ENCODE measurements around the gene TBCC.

DNA sequence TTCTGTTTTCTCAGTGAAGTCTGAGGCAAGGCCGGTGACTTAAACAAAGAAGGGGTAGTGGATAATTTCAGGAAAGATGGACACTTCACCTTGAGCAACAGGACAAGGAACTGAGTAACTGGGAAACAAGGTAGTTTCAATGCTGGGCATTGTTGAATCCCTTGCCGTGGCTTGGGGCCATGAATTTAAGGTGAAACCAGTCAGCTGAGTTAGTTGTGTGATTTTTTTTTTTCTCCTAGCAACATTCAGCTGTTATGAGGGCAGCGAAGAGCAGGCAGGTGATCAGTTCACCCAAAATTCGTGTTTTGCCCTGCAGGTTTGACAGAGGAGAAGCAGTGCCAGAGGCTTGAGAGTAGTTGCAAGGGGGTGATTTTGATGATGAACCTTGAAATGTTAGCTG lies 42.8 kb upstream of the TBCC start:
- no peak for TF ChIP-seq EZH2 (IDR thresholded peaks at IDR 0.05; ENCODE audit: borderline replicate concordance, low read depth, low read length, severe bottlenecking)
- TF ChIP-seq, protein P1, sequence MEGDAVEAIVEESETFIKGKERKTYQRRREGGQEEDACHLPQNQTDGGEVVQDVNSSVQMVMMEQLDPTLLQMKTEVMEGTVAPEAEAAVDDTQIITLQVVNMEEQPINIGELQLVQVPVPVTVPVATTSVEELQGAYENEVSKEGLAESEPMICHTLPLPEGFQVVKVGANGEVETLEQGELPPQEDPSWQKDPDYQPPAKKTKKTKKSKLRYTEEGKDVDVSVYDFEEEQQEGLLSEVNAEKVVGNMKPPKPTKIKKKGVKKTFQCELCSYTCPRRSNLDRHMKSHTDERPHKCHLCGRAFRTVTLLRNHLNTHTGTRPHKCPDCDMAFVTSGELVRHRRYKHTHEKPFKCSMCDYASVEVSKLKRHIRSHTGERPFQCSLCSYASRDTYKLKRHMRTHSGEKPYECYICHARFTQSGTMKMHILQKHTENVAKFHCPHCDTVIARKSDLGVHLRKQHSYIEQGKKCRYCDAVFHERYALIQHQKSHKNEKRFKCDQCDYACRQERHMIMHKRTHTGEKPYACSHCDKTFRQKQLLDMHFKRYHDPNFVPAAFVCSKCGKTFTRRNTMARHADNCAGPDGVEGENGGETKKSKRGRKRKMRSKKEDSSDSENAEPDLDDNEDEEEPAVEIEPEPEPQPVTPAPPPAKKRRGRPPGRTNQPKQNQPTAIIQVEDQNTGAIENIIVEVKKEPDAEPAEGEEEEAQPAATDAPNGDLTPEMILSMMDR (IDR thresholded peaks at IDR 0.05; ENCODE audit: borderline replicate concordance, extremely low read depth, low read length, poor library complexity, severe bottlenecking): no peak

All from DND-41 (cell line).